Neural cell (in vitro differentiated cells): Measurements from ENCODE around the gene MXRA7.

Experiments
- EP300 ChIP-seq: fragments of 450-650 bp; conservative IDR thresholded peaks from 2 replicates; pipeline ENCODE4 v1.6.1; 2014; ENCODE audit warnings: antibody characterized with exemption, mild to moderate bottlenecking, moderate library complexity; ENCODE audit not compliant: poor library complexity, severe bottlenecking
- EZH2 ChIP-seq: fragments of 200-600, 300-800 bp; shearing (Covaris generic), sonication (generic); IDR thresholded peaks from 2 replicates; pipeline ENCODE4 v1.6.1; 2014; ENCODE audit warnings: antibody characterized with exemption, low read length, borderline replicate concordance, mild to moderate bottlenecking; ENCODE audit not compliant: insufficient read depth, poor library complexity, severe bottlenecking
- POLR2AphosphoS5 ChIP-seq: IDR thresholded peaks from 2 replicates; pipeline ENCODE4 v1.6.1; 2012
- TAF1 ChIP-seq: IDR thresholded peaks from 2 replicates; pipeline ENCODE4 v1.6.1; 2012; ENCODE audit warnings: low read depth
- TF ChIP-seq, protein P1 (sequence below): fragments of 450-650 bp; IDR thresholded peaks from 2 replicates; pipeline ENCODE4 v1.5.1; 2014; ENCODE audit warnings: antibody characterized with exemption, mild to moderate bottlenecking, moderate library complexity; ENCODE audit not compliant: poor library complexity, severe bottlenecking
- TF ChIP-seq, protein P2 (sequence below): IDR thresholded peaks from 2 replicates; pipeline ENCODE4 v1.6.1; 2012; ENCODE audit warnings: borderline replicate concordance

- TF ChIP-seq, protein P1, sequence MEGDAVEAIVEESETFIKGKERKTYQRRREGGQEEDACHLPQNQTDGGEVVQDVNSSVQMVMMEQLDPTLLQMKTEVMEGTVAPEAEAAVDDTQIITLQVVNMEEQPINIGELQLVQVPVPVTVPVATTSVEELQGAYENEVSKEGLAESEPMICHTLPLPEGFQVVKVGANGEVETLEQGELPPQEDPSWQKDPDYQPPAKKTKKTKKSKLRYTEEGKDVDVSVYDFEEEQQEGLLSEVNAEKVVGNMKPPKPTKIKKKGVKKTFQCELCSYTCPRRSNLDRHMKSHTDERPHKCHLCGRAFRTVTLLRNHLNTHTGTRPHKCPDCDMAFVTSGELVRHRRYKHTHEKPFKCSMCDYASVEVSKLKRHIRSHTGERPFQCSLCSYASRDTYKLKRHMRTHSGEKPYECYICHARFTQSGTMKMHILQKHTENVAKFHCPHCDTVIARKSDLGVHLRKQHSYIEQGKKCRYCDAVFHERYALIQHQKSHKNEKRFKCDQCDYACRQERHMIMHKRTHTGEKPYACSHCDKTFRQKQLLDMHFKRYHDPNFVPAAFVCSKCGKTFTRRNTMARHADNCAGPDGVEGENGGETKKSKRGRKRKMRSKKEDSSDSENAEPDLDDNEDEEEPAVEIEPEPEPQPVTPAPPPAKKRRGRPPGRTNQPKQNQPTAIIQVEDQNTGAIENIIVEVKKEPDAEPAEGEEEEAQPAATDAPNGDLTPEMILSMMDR, result no peak
- no peak for TF ChIP-seq POLR2AphosphoS5
- TF ChIP-seq EZH2, result no peak
- no peak for TF ChIP-seq TAF1
- no peak for TF ChIP-seq EP300
- TF ChIP-seq, protein P2, sequence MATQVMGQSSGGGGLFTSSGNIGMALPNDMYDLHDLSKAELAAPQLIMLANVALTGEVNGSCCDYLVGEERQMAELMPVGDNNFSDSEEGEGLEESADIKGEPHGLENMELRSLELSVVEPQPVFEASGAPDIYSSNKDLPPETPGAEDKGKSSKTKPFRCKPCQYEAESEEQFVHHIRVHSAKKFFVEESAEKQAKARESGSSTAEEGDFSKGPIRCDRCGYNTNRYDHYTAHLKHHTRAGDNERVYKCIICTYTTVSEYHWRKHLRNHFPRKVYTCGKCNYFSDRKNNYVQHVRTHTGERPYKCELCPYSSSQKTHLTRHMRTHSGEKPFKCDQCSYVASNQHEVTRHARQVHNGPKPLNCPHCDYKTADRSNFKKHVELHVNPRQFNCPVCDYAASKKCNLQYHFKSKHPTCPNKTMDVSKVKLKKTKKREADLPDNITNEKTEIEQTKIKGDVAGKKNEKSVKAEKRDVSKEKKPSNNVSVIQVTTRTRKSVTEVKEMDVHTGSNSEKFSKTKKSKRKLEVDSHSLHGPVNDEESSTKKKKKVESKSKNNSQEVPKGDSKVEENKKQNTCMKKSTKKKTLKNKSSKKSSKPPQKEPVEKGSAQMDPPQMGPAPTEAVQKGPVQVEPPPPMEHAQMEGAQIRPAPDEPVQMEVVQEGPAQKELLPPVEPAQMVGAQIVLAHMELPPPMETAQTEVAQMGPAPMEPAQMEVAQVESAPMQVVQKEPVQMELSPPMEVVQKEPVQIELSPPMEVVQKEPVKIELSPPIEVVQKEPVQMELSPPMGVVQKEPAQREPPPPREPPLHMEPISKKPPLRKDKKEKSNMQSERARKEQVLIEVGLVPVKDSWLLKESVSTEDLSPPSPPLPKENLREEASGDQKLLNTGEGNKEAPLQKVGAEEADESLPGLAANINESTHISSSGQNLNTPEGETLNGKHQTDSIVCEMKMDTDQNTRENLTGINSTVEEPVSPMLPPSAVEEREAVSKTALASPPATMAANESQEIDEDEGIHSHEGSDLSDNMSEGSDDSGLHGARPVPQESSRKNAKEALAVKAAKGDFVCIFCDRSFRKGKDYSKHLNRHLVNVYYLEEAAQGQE, result no peak
Measured at GRCh38 chr17:76725580-76726230, 14.9 kb upstream of the MXRA7 start.
